Measurements from ENCODE around the gene PLEKHM3.

The PLEKHM3 gene

GRCh38 chr2:207854484-207855440 lies 170.6 kb downstream of the PLEKHM3 start:
- Histone ChIP-seq H3K4me3 (ENCODE audit: low read length in 2 of 2) (no peak overlapping the region), H3K27me3 (ENCODE audit: control insufficient read depth in 1 of 2, insufficient read depth in 2 of 2, low read length in 2 of 2) (no peaks in the 10 kb centered on the region), H3K4me1 (ENCODE audit: control insufficient read depth, insufficient read depth, low read length) (peaks cover 7% of the 10 kb centered on the region), H3K36me3 (ENCODE audit: control insufficient read depth in 2 of 2, insufficient read depth in 2 of 2, low read length in 2 of 2) (no peaks in the 10 kb centered on the region), H3K9me3 (ENCODE audit: control insufficient read depth in 2 of 2, low read length in 2 of 2) (no peaks in the 10 kb centered on the region), H3K27ac (ENCODE audit: low read length) (peak overlapping the region; percentile 6), H3K9ac (ENCODE audit: low read length in 2 of 2) (no peak overlapping the region)

DNA sequence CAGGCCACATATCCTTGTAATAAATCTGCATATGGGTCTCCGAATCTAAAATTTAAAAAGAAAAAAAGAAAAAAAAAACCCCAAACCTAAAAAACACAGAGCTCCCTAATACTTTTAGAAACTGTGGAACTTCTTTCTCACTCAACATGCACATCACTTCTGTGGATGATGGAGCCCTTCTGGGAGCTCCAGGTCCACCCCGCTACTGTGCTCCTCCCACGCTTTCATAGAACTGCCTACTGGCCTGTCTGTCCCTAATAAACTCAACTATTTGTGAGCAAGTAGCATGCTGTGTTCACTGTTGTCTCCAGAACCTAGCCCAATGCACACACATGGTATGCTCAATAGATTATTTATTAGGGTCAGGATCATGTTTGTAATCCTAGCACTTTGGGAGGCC lies 172.5 kb downstream of the PLEKHM3 start:
- Histone ChIP-seq H3K36me3 (ENCODE audit: control insufficient read depth in 2 of 2, insufficient read depth in 2 of 2, low read length in 2 of 2) (no peaks in the 10 kb centered on the region), H3K9me3 (ENCODE audit: control insufficient read depth in 2 of 2, low read length in 2 of 2) (no peaks in the 10 kb centered on the region), H3K27ac (ENCODE audit: low read length) (no peak overlapping the region), H3K9ac (ENCODE audit: low read length in 2 of 2) (no peak overlapping the region), H3K27me3 (ENCODE audit: control insufficient read depth in 1 of 2, insufficient read depth in 2 of 2, low read length in 2 of 2) (no peaks in the 10 kb centered on the region), H3K4me3 (ENCODE audit: low read length in 2 of 2) (no peak overlapping the region), H3K4me1 (ENCODE audit: control insufficient read depth, insufficient read depth, low read length) (peaks cover 7% of the 10 kb centered on the region)

- H3K9ac ChIP-seq (ENCODE audit: low read length in 2 of 2): peak overlapping the region in 1 of 2 donors; percentile 46
- H3K27ac ChIP-seq (ENCODE audit: low read length): peak overlapping the region; percentile 76
- H3K36me3 ChIP-seq (ENCODE audit: control insufficient read depth in 2 of 2, insufficient read depth in 2 of 2, low read length in 2 of 2): no peaks in the 10 kb centered on the region
- H3K4me3 ChIP-seq (ENCODE audit: low read length in 2 of 2): no peak overlapping the region
- no peaks in the 10 kb centered on the region for H3K27me3 ChIP-seq (ENCODE audit: control insufficient read depth in 1 of 2, insufficient read depth in 2 of 2, low read length in 2 of 2)
- peaks cover 7% of the 10 kb centered on the region for H3K4me1 ChIP-seq (ENCODE audit: control insufficient read depth, insufficient read depth, low read length)
- H3K9me3 ChIP-seq (ENCODE audit: control insufficient read depth in 2 of 2, low read length in 2 of 2): no peaks in the 10 kb centered on the region
Observed at GRCh38 chr2:207849443-207849842, 175.9 kb downstream of the PLEKHM3 start.

DNA sequence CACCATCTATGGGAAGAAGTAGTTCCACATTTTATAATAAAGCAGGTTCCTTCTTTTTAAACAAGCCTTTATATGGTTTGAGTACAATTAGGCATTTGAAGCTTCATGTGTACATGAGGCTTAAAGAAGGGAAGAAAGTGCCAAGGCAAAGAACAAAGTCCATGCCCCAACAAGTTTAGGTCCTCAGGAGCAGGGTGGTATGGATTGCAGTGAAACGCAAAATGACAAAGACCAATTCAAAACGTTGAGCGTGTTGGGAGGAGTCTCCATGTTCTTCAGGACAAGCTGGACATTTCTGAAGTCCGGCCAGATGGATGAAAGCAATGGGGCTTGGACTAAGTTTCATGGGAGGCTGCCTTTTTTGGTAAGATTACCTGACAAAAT lies 176.8 kb downstream of the PLEKHM3 start:
- no peaks in the 10 kb centered on the region for H3K9me3 ChIP-seq (ENCODE audit: control insufficient read depth in 2 of 2, low read length in 2 of 2)
- no peaks in the 10 kb centered on the region for H3K27me3 ChIP-seq (ENCODE audit: control insufficient read depth in 1 of 2, insufficient read depth in 2 of 2, low read length in 2 of 2)
- H3K36me3 ChIP-seq (ENCODE audit: control insufficient read depth in 2 of 2, insufficient read depth in 2 of 2, low read length in 2 of 2): no peaks in the 10 kb centered on the region
- H3K4me1 ChIP-seq (ENCODE audit: control insufficient read depth, insufficient read depth, low read length): peaks cover 7% of the 10 kb centered on the region
- peak overlapping the region; percentile 76 for H3K27ac ChIP-seq (ENCODE audit: low read length)
- H3K9ac ChIP-seq (ENCODE audit: low read length in 2 of 2): no peak overlapping the region
- H3K4me3 ChIP-seq (ENCODE audit: low read length in 2 of 2): no peak overlapping the region

- H3K4me1 ChIP-seq (ENCODE audit: control insufficient read depth, insufficient read depth, low read length): peaks cover 7% of the 10 kb centered on the region
- no peaks in the 10 kb centered on the region for H3K9me3 ChIP-seq (ENCODE audit: control insufficient read depth in 2 of 2, low read length in 2 of 2)
- H3K27me3 ChIP-seq (ENCODE audit: control insufficient read depth in 1 of 2, insufficient read depth in 2 of 2, low read length in 2 of 2): no peaks in the 10 kb centered on the region
- peak overlapping the region; percentile 76 for H3K27ac ChIP-seq (ENCODE audit: low read length)
- no peaks in the 10 kb centered on the region for H3K36me3 ChIP-seq (ENCODE audit: control insufficient read depth in 2 of 2, insufficient read depth in 2 of 2, low read length in 2 of 2)
- no peak overlapping the region for H3K9ac ChIP-seq (ENCODE audit: low read length in 2 of 2)
- no peak overlapping the region for H3K4me3 ChIP-seq (ENCODE audit: low read length in 2 of 2)
Observed at GRCh38 chr2:207847807-207848544, 177.4 kb downstream of the PLEKHM3 start.

GRCh38 chr2:207847098-207847806 lies 178.1 kb downstream of the PLEKHM3 start:
- Histone ChIP-seq H3K4me1 (ENCODE audit: control insufficient read depth, insufficient read depth, low read length) (peaks cover 7% of the 10 kb centered on the region), H3K27ac (ENCODE audit: low read length) (peak overlapping the region; percentile 76), H3K4me3 (ENCODE audit: low read length in 2 of 2) (no peak overlapping the region), H3K9ac (ENCODE audit: low read length in 2 of 2) (no peak overlapping the region), H3K36me3 (ENCODE audit: control insufficient read depth in 2 of 2, insufficient read depth in 2 of 2, low read length in 2 of 2) (no peaks in the 10 kb centered on the region), H3K9me3 (ENCODE audit: control insufficient read depth in 2 of 2, low read length in 2 of 2) (no peaks in the 10 kb centered on the region), H3K27me3 (ENCODE audit: control insufficient read depth in 1 of 2, insufficient read depth in 2 of 2, low read length in 2 of 2) (no peaks in the 10 kb centered on the region)

- Histone ChIP-seq H3K4me1 (ENCODE audit: control insufficient read depth, insufficient read depth, low read length) (peaks cover 6% of the 10 kb centered on the region), H3K27ac (ENCODE audit: low read length) (no peak overlapping the region), H3K9ac (ENCODE audit: low read length in 2 of 2) (no peak overlapping the region), H3K9me3 (ENCODE audit: control insufficient read depth in 2 of 2, low read length in 2 of 2) (no peaks in the 10 kb centered on the region), H3K36me3 (ENCODE audit: control insufficient read depth in 2 of 2, insufficient read depth in 2 of 2, low read length in 2 of 2) (no peaks in the 10 kb centered on the region), H3K27me3 (ENCODE audit: control insufficient read depth in 1 of 2, insufficient read depth in 2 of 2, low read length in 2 of 2) (no peaks in the 10 kb centered on the region), H3K4me3 (ENCODE audit: low read length in 2 of 2) (no peak overlapping the region)
Observed at GRCh38 chr2:207845202-207845864, 180.0 kb downstream of the PLEKHM3 start.

DNA sequence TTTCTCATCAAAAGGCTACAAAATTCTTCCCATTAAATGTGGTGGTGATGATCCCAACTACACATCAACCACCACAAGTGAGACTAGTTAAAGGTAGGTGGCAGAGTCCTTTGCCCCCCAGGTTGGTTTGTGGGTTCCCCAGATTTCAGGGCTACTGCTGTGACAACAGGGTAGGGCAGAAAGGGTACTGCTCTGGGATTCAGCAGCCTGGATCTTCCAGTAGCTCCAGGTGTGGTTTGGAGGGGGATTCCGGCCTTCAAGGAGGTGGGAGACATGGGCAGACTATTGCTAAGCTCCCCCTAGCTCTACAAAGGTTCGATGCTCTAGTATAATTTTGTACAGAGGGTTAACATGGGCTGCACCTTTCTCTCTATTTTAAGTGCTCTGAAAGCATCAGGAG lies 180.7 kb downstream of the PLEKHM3 start:
- Histone ChIP-seq H3K27me3 (ENCODE audit: control insufficient read depth in 1 of 2, insufficient read depth in 2 of 2, low read length in 2 of 2) (no peaks in the 10 kb centered on the region), H3K4me3 (ENCODE audit: low read length in 2 of 2) (no peak overlapping the region)

GRCh38 chr2:207840101-207840500 lies 185.2 kb downstream of the PLEKHM3 start:
- peaks cover 12% of the 10 kb centered on the region for H3K4me1 ChIP-seq (ENCODE audit: control insufficient read depth, insufficient read depth, low read length)
- H3K4me3 ChIP-seq (ENCODE audit: low read length in 2 of 2): no peak overlapping the region
- H3K36me3 ChIP-seq (ENCODE audit: control insufficient read depth in 2 of 2, insufficient read depth in 2 of 2, low read length in 2 of 2): no peaks in the 10 kb centered on the region
- no peaks in the 10 kb centered on the region for H3K27me3 ChIP-seq (ENCODE audit: control insufficient read depth in 1 of 2, insufficient read depth in 2 of 2, low read length in 2 of 2)
- H3K9me3 ChIP-seq (ENCODE audit: control insufficient read depth in 2 of 2, low read length in 2 of 2): no peaks in the 10 kb centered on the region
- H3K9ac ChIP-seq (ENCODE audit: low read length in 2 of 2): no peak overlapping the region
- no peak overlapping the region for H3K27ac ChIP-seq (ENCODE audit: low read length)

More for the DNA sequence above, 180.7 kb downstream of the PLEKHM3 start:
- no peaks in the 10 kb centered on the region for H3K4me1 ChIP-seq (ENCODE audit: control insufficient read depth, insufficient read depth, low read length)
- no peak overlapping the region for H3K27ac ChIP-seq (ENCODE audit: low read length)
- H3K9me3 ChIP-seq (ENCODE audit: control insufficient read depth in 2 of 2, low read length in 2 of 2): no peaks in the 10 kb centered on the region
- H3K36me3 ChIP-seq (ENCODE audit: control insufficient read depth in 2 of 2, insufficient read depth in 2 of 2, low read length in 2 of 2): no peaks in the 10 kb centered on the region
- no peak overlapping the region for H3K9ac ChIP-seq (ENCODE audit: low read length in 2 of 2)

DNA sequence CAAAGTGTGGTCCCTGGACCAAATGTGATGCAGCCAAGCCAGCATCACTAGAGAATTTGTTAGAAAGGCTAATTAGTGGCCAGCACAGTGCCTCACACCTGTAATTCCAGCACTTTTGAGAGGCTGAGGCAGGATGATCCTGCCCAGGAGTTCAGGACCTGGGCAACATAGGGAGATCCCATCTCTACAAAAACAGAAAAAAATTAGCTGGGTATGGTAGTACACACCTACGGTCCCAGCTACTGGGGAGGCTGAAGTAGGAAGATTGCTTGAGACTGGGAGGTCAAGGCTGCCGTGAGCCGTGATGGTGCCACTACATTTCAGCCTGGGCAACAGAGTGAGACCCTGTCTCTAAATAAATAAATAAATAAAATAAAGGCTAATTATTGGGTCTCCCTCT lies 185.8 kb downstream of the PLEKHM3 start:
- Histone ChIP-seq H3K4me3 (ENCODE audit: low read length in 2 of 2) (no peak overlapping the region), H3K36me3 (ENCODE audit: control insufficient read depth in 2 of 2, insufficient read depth in 2 of 2, low read length in 2 of 2) (no peaks in the 10 kb centered on the region), H3K9ac (ENCODE audit: low read length in 2 of 2) (no peak overlapping the region), H3K4me1 (ENCODE audit: control insufficient read depth, insufficient read depth, low read length) (peaks cover 12% of the 10 kb centered on the region), H3K9me3 (ENCODE audit: control insufficient read depth in 2 of 2, low read length in 2 of 2) (no peaks in the 10 kb centered on the region), H3K27me3 (ENCODE audit: control insufficient read depth in 1 of 2, insufficient read depth in 2 of 2, low read length in 2 of 2) (no peaks in the 10 kb centered on the region), H3K27ac (ENCODE audit: low read length) (no peak overlapping the region)
